Kidney (tissue), 14 donors: ENCODE data around the gene CDKN2D. TPM values are rescaled to one million over a fixed set of nuclear protein-coding genes. Genes with fewer than 3 reads are reported as not detected.

Experiments used
- DNase-seq, 5 donors: peaks; one replicate each; pipeline ENCODE4 v3.0.0-alpha.2; 2013 to 2020
- FAIRE-seq: peaks from 2 replicates; lab custom pipeline; 2012; peaks lifted over from hg19 to GRCh38; lab: Jason Lieb, UNC
- H3K27ac ChIP-seq, 2 donors: one replicate each; pipeline ENCODE4 v1.7.0; 2013; ENCODE audit warnings: low read depth in 2 of 2, low read length in 2 of 2, inconsistent platforms in 1 of 2
- H3K27me3 ChIP-seq: one replicate; pipeline ENCODE4 v1.7.1; 2013; ENCODE audit warnings: low read length, inconsistent platforms; ENCODE audit not compliant: control insufficient read depth, insufficient read depth
- H3K36me3 ChIP-seq, 3 donors: one replicate each; pipeline versions ENCODE4 v1.7.0 to v1.7.1; 2013; ENCODE audit warnings: low read length in 3 of 3, control low read depth in 1 of 3, inconsistent platforms in 1 of 3; ENCODE audit not compliant: insufficient read depth in 3 of 3, control insufficient read depth in 2 of 3
- H3K4me1 ChIP-seq, 3 donors: one replicate each; pipeline versions ENCODE4 v1.7.0 to v1.7.1; 2013; ENCODE audit warnings: low read length in 3 of 3, inconsistent platforms in 1 of 3, low read depth in 1 of 3; ENCODE audit not compliant: control insufficient read depth in 2 of 3, insufficient read depth in 2 of 3
- H3K4me3 ChIP-seq, 3 donors: one replicate each; pipeline versions ENCODE4 v1.7.0 to v1.8.1; 2013; ENCODE audit warnings: low read length in 3 of 3, control low read depth in 1 of 3, inconsistent platforms in 1 of 3
- H3K9ac ChIP-seq, 3 donors: one replicate each; pipeline versions ENCODE4 v1.7.0 to v1.7.1; 2013; ENCODE audit warnings: low read length in 3 of 3, control low read depth in 1 of 3, inconsistent platforms in 1 of 3
- H3K9me3 ChIP-seq, 3 donors: one replicate each; pipeline versions ENCODE4 v1.7.0 to v1.7.1; 2013; ENCODE audit warnings: low read length in 3 of 3, control low read depth in 1 of 3, inconsistent platforms in 1 of 3; ENCODE audit not compliant: control insufficient read depth in 2 of 3, insufficient read depth in 1 of 3
- CTCF ChIP-seq: IDR thresholded peaks from 3 replicates; pipeline ENCODE4 v1.5.1; 2012; ENCODE audit warnings: mild to moderate bottlenecking, moderate library complexity, borderline replicate concordance; ENCODE audit not compliant: insufficient read depth; ENCODE audit errors: extremely low read depth
- intact Hi-C: fragments of 100-400 bp; cut with DNase I; formaldehyde crosslinking; loops from one replicate; pipeline ENCODE4 v1.11.1; 2022
- polyA plus RNA-seq: library from polyadenylated mRNA; stranded (reverse); fragments of 350-450 nt; fragmentation: Illumina TruSeq; extraction: RNeasy Lipid Tissue Mini Kit (QIAGEN cat#74804); gene quantifications from one replicate; pipeline ENCODE4 v1.2.3, GENCODE V29; 2014; ENCODE audit warnings: low read depth, low replicate concordance; ENCODE audit not compliant: insufficient read depth
- total RNA-seq: library from RNA; stranded (reverse); fragmentation: NEBNext Ultra II Directional; extraction: Animal tissue kit (Norgen Biotek cat#: 25700); gene quantifications from one replicate; pipeline ENCODE4 v1.2.1, GENCODE V29; 2021
- donor health status: control.
- donor health status: control.
- donor health status: control.
- donor health status: control.
- donor health status: control.
- donor health status: DM: yes; HTN: yes; CAD: no.
- donor health status: Normal renal cell carcinoma (clear cell type).

Gene CDKN2D
- total and polyA plus RNA-seq, 2 donors from 2014 or later, result 8.8 to 14.7 TPM

- Histone ChIP-seq H3K9ac (no peak overlapping the region), H3K9me3 (no peaks in the 10 kb centered on the region), H3K4me1 (peaks cover 0 to 2% (median 0%) of the 10 kb centered on the region in 3 donors), H3K36me3 (no peaks in the 10 kb centered on the region), H3K27me3 (no peaks in the 10 kb centered on the region), H3K27ac (no peak overlapping the region), H3K4me3 (no peak overlapping the region)
- intact Hi-C loops, result no loop called here
- no peak for TF ChIP-seq CTCF
- no peak for FAIRE-seq
- no peak for DNase-seq
Observed at GRCh38 chr19:10593148-10593547, 24.4 kb upstream of the CDKN2D start.

GRCh38 chr19:10587839-10588150, 19.0 kb upstream of the CDKN2D start:
- no peak overlapping the region for H3K9ac ChIP-seq
- H3K9me3 ChIP-seq, result no peaks in the 10 kb centered on the region
- FAIRE-seq (no peak), DNase-seq (no peak)
- intact Hi-C loops, result no loop called here
- H3K36me3 ChIP-seq, result no peaks in the 10 kb centered on the region
- H3K27me3 ChIP-seq, result peaks cover 3% of the 10 kb centered on the region
- H3K4me1 ChIP-seq, result no peaks in the 10 kb centered on the region
- TF ChIP-seq CTCF, result no peak
- H3K27ac ChIP-seq, result no peak overlapping the region
- no peak overlapping the region for H3K4me3 ChIP-seq

GRCh38 chr19:10587022-10587838, 18.5 kb upstream of the CDKN2D start, which contains the start of gene AP1M2:
Gene AP1M2 (minus strand): TSS chr19:10587312. CDS start chr19:10587231, 81 bp downstream.
- H3K9ac ChIP-seq, result peak within 1 kb of the TSS in 2 of 3 donors; percentile 32 to 69
- no peaks in the 10 kb centered on the region for H3K36me3 ChIP-seq
- H3K27ac ChIP-seq, result no peak within 1 kb of the TSS
- no peak for TF ChIP-seq CTCF
- H3K4me1 ChIP-seq, result no peaks in the 10 kb centered on the region
- intact Hi-C loops, result no loop called here
- FAIRE-seq (no peak), DNase-seq (peak in 2 of 5 donors; percentile 26 to 33)
- peak within 1 kb of the TSS; percentile 37 to 63 (median 63) for H3K4me3 ChIP-seq
- H3K9me3 ChIP-seq, result no peaks in the 10 kb centered on the region
- peaks cover 3% of the 10 kb centered on the region for H3K27me3 ChIP-seq
